ENCODE results near the gene BICC1. TPM values are rescaled to one million over a fixed set of nuclear protein-coding genes. Genes with fewer than 3 reads are reported as not detected.

BICC1 gene
- total and polyA plus RNA-seq, 2 of the 4 experiments (the other 2 are of a cell fraction), result 5.7 to 42.5 TPM

DNA sequence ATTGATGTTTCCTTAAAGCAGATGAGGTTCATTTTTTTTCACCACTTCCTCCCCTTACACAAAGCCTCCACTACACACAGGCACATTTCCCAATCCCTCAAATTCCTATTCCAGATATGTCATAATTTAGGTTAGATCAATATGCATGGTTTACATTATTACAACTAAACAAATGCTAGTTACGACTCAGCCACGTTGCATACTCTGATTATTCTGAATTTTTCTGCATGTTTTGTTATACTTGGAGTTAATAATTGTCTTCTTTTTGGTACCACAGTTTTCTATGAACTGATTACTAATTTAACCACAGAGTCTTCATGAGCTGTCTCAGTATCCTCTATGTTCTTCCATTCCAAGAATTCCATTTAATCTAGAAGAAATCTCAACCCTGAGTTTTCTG lies 4.4 kb upstream of the BICC1 start:
- BruUV-seq (replicated peaks), result no TSS peak
- Histone ChIP-seq H3K36me3 (ENCODE audit: control insufficient read depth, insufficient read depth, low read length) (no peaks in the 10 kb centered on the region), H4K20me1 (ENCODE audit: insufficient read depth, low read length) (no peaks in the 10 kb centered on the region), H3K27me3 (ENCODE audit: control insufficient read depth, insufficient read depth, low read length) (no peaks in the 10 kb centered on the region), H3K27ac (ENCODE audit: insufficient read depth, low read length) (peak overlapping the region; percentile 81; the same call in 1 of the 2 replicates), H2BK120ac (ENCODE audit: low read depth, low read length) (peak overlapping the region; percentile 84; the same call in 1 of the 2 replicates), H2BK20ac (ENCODE audit: low read depth, low read length) (no peak overlapping the region), H2AFZ (replicated peaks; ENCODE audit: low read length, poor library complexity) (no peak overlapping the region), H3K4me1 (ENCODE audit: control insufficient read depth, insufficient read depth, low read length) (peaks cover 7% of the 10 kb centered on the region), H2AK9ac (replicated peaks; ENCODE audit: low read depth, low read length, poor library complexity) (no peak overlapping the region), H3K9ac (ENCODE audit: low read depth, low read length) (no peak overlapping the region), H2BK15ac (ENCODE audit: low read depth, low read length) (no peak overlapping the region), H2AK5ac (ENCODE audit: low read depth, low read length) (no peak overlapping the region), H3K4me3 (ENCODE audit: insufficient read depth, low read depth, low read length) (no peak overlapping the region), H4K91ac (ENCODE audit: insufficient read depth, low read depth, low read length) (no peak overlapping the region), H3K4me2 (ENCODE audit: low read depth, low read length) (peak overlapping the region; percentile 14; the same call in 1 of the 2 replicates), H3K23ac (ENCODE audit: low read depth, low read length) (no peak overlapping the region), H3K4ac (ENCODE audit: low read depth, low read length) (peak overlapping the region; percentile 74; the same call in 1 of the 2 replicates), H3K18ac (ENCODE audit: low read depth, low read length) (no peak overlapping the region; the same call in 1 of the 2 replicates), H3K9me3 (ENCODE audit: control insufficient read depth, insufficient read depth, low read length) (no peaks in the 10 kb centered on the region), H3K56ac (ENCODE audit: extremely low read depth, insufficient read depth, low read length) (peak overlapping the region; percentile 64; the same call in 1 of the 2 replicates), H4K8ac (ENCODE audit: low read depth in 2 of 2, low read length in 2 of 2) (no peak overlapping the region), H3K14ac (replicated peaks; ENCODE audit: low read depth, low read length) (no peak overlapping the region), H3K9me1 (ENCODE audit: insufficient read depth, low read length) (no peaks in the 10 kb centered on the region), H2BK5ac (ENCODE audit: low read depth, low read length, poor library complexity, severe bottlenecking) (peak overlapping the region; percentile 91), H3K79me1 (ENCODE audit: low read depth in 1 of 2, low read length in 2 of 2) (peaks cover 0 to 5% of the 10 kb centered on the region in 2 experiments; a peak in 3 of 4 replicates), H4K5ac (ENCODE audit: low read depth, low read length) (no peak overlapping the region)
- POLR2A ChIA-PET (ENCODE audit: unreplicated experiment), result no interaction called here
- DNase-seq, result peak; percentile 92
- TF ChIP-seq FOS (IDR thresholded peaks at IDR 0.05; ENCODE audit: low read depth, low read length) (peak; percentile 34; the same call in 1 of the 2 replicates), SMC3 (IDR thresholded peaks at IDR 0.05; ENCODE audit: low read depth, low read length) (no peak), RAD21 (IDR thresholded peaks at IDR 0.05; ENCODE audit: low read length) (no peak), RFX5 (IDR thresholded peaks at IDR 0.05; ENCODE audit: low read depth, low read length) (no peak), MAZ (IDR thresholded peaks at IDR 0.05; ENCODE audit: borderline replicate concordance, low read depth, low read length) (no peak), CEBPB (IDR thresholded peaks at IDR 0.05; ENCODE audit: low read depth, low read length) (peak; percentile 93), MAFK (IDR thresholded peaks at IDR 0.05; ENCODE audit: low read depth, low read length) (no peak), POLR2A (IDR thresholded peaks at IDR 0.05; ENCODE audit: low read depth, low read length) (no peak), MXI1 (IDR thresholded peaks at IDR 0.05; ENCODE audit: borderline replicate concordance, low read depth, low read length) (no peak)
- TF ChIP-seq, protein P1, sequence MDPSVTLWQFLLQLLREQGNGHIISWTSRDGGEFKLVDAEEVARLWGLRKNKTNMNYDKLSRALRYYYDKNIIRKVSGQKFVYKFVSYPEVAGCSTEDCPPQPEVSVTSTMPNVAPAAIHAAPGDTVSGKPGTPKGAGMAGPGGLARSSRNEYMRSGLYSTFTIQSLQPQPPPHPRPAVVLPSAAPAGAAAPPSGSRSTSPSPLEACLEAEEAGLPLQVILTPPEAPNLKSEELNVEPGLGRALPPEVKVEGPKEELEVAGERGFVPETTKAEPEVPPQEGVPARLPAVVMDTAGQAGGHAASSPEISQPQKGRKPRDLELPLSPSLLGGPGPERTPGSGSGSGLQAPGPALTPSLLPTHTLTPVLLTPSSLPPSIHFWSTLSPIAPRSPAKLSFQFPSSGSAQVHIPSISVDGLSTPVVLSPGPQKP (IDR thresholded peaks at IDR 0.05; ENCODE audit: borderline replicate concordance, low read depth, low read length), result no peak
- TF ChIP-seq, protein P2, sequence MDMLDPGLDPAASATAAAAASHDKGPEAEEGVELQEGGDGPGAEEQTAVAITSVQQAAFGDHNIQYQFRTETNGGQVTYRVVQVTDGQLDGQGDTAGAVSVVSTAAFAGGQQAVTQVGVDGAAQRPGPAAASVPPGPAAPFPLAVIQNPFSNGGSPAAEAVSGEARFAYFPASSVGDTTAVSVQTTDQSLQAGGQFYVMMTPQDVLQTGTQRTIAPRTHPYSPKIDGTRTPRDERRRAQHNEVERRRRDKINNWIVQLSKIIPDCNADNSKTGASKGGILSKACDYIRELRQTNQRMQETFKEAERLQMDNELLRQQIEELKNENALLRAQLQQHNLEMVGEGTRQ (IDR thresholded peaks at IDR 0.05; ENCODE audit: low read depth, low read length), result no peak
- TF ChIP-seq, protein P3, sequence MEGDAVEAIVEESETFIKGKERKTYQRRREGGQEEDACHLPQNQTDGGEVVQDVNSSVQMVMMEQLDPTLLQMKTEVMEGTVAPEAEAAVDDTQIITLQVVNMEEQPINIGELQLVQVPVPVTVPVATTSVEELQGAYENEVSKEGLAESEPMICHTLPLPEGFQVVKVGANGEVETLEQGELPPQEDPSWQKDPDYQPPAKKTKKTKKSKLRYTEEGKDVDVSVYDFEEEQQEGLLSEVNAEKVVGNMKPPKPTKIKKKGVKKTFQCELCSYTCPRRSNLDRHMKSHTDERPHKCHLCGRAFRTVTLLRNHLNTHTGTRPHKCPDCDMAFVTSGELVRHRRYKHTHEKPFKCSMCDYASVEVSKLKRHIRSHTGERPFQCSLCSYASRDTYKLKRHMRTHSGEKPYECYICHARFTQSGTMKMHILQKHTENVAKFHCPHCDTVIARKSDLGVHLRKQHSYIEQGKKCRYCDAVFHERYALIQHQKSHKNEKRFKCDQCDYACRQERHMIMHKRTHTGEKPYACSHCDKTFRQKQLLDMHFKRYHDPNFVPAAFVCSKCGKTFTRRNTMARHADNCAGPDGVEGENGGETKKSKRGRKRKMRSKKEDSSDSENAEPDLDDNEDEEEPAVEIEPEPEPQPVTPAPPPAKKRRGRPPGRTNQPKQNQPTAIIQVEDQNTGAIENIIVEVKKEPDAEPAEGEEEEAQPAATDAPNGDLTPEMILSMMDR (conservative IDR thresholded peaks at IDR 0.05; ENCODE audit: low read depth, low read length), result no peak
- no CpG with 5 or more reads among the region's 2 CpGs for WGBS, 2 experiments (ENCODE audit: extremely low coverage in 2 of 2, insufficient read length in 1 of 2)
- in situ Hi-C loops (cut with MboI; ENCODE audit: low sequenced_read_pairs), result no loop called here
- intact Hi-C loops (cut with micrococcal nuclease), result no loop called here
- CTCF ChIA-PET, result interaction anchor here (0.7 to 1.0 kb wide), 2 partner anchors 23 to 30 kb away, joined by 3 to 4 read pairs; no protein-coding TSS in a partner anchor
- peak; percentile 25 for ATAC-seq (ENCODE audit: low read depth)
- dilution Hi-C loops (cut with HindIII; ENCODE audit: low sequenced_read_pairs, unreplicated experiment), result no loop called here

Data from IMR-90 (cell line).